ENCODE data around the gene LRRTM3. TPM values are rescaled to one million over a fixed set of nuclear protein-coding genes. Genes with fewer than 3 reads are reported as not detected.

Gene LRRTM3
- polyA plus RNA-seq, 1 of the 3 experiments (the other 2 are of a cell fraction): not detected

- no peak for TF ChIP-seq USF2 (IDR thresholded peaks at IDR 0.05; ENCODE audit: borderline replicate concordance, low read depth, low read length)
- TF ChIP-seq RFX5 (IDR thresholded peaks at IDR 0.05; ENCODE audit: low read length): no peak
- TF ChIP-seq YY1 (IDR thresholded peaks at IDR 0.05; ENCODE audit: low read depth): no peak
- TF ChIP-seq POLR2AphosphoS5 (IDR thresholded peaks at IDR 0.05; ENCODE audit: low read depth, low read length): no peak
These were observed 161.2 kb downstream of the LRRTM3 start (continued) for GRCh38 chr10:67087135-67087425.

- Histone ChIP-seq H3K4me2 (no peak overlapping the region), H2AFZ (ENCODE audit: low read depth) (no peak overlapping the region), H3K36me3 (replicated peaks in 1 of 2; ENCODE audit: control insufficient read depth in 1 of 2, insufficient read depth in 2 of 2, low read length in 1 of 2) (no peaks in the 10 kb centered on the region), H3K9ac (no peak overlapping the region), H3K27me3 (ENCODE audit: insufficient read depth) (no peaks in the 10 kb centered on the region), H3K4me3 (ENCODE audit: low read depth in 2 of 2, low read length in 1 of 2) (no peak overlapping the region), H4K20me1 (ENCODE audit: insufficient read depth) (no peaks in the 10 kb centered on the region), H3K79me2 (ENCODE audit: insufficient read depth) (no peaks in the 10 kb centered on the region), H3K4me1 (ENCODE audit: control insufficient read depth in 1 of 2, insufficient read depth in 2 of 2, low read depth in 1 of 2, low read length in 1 of 2) (no peaks in the 10 kb centered on the region), H3K9me2 (no peaks in the 10 kb centered on the region; the same call in 1 of the 2 replicates), H3K27ac (ENCODE audit: low read depth in 2 of 2, low read length in 1 of 2) (no peak overlapping the region), H3K9me3 (no peaks in the 10 kb centered on the region), H3F3A (replicated peaks; ENCODE audit: insufficient read depth) (no peaks in the 10 kb centered on the region)
- POLR2A ChIA-PET: no interaction called here
- CTCF ChIA-PET: no interaction called here
- 0% methylated on average over 1 of the region's 1 CpG for WGBS (ENCODE audit: low lambda C conversion rate)
- no peak for DNase-seq
- TF ChIP-seq FOXM1 (IDR thresholded peaks at IDR 0.05; ENCODE audit: low read depth): no peak
- TF ChIP-seq TEAD4 (IDR thresholded peaks at IDR 0.05; ENCODE audit: borderline replicate concordance, insufficient read depth): no peak
- no peak for TF ChIP-seq POLR2AphosphoS5 (IDR thresholded peaks at IDR 0.05; ENCODE audit: low read depth, low read length)
- TF ChIP-seq NFIC (IDR thresholded peaks at IDR 0.05; ENCODE audit: borderline replicate concordance): no peak
- no peak for TF ChIP-seq USF2 (IDR thresholded peaks at IDR 0.05; ENCODE audit: borderline replicate concordance, low read depth, low read length)
- TF ChIP-seq RCOR1 (IDR thresholded peaks at IDR 0.05; ENCODE audit: low read length): no peak
- no peak for TF ChIP-seq MEF2A (IDR thresholded peaks at IDR 0.05; ENCODE audit: borderline replicate concordance, low read depth)
- TF ChIP-seq YY1 (IDR thresholded peaks at IDR 0.05; ENCODE audit: low read depth): no peak
- no peak for TF ChIP-seq REST (IDR thresholded peaks at IDR 0.05; ENCODE audit: low read depth, low read length)
- no peak for TF ChIP-seq CHD2 (IDR thresholded peaks at IDR 0.05; ENCODE audit: low read length, partially characterized antibody)
- no peak for TF ChIP-seq ELF1 (IDR thresholded peaks at IDR 0.05)
- no peak for TF ChIP-seq FOSL2 (IDR thresholded peaks at IDR 0.05; ENCODE audit: borderline replicate concordance, low read depth)
- TF ChIP-seq JUND (IDR thresholded peaks at IDR 0.05): no peak
- TF ChIP-seq SIN3A (IDR thresholded peaks at IDR 0.05; ENCODE audit: borderline replicate concordance, low read depth, low read length): no peak
- no peak for TF ChIP-seq GABPA (IDR thresholded peaks at IDR 0.05; ENCODE audit: low read depth)
- TF ChIP-seq MAX (IDR thresholded peaks at IDR 0.05; ENCODE audit: low read depth): no peak
These were observed 162.2 kb downstream of the LRRTM3 start for GRCh38 chr10:67088036-67088435.
